Measurements from ENCODE around the gene GSDMA.
A peak's percentile ranks its signal among the peaks of the same experiment; 100 is the strongest.

Gene GSDMA

GRCh38 chr17:40023590-40024292 lies 60.9 kb downstream of the GSDMA start:
- DNase-seq: no peak

- no peak for DNase-seq
These were observed 62.1 kb downstream of the GSDMA start for GRCh38 chr17:40024901-40025300.

- DNase-seq: no peak
These were observed 62.8 kb downstream of the GSDMA start for GRCh38 chr17:40025559-40025958.

- no peak for DNase-seq
These were observed 63.4 kb downstream of the GSDMA start for GRCh38 chr17:40025991-40026815.

GRCh38 chr17:40026816-40027613 lies 64.2 kb downstream of the GSDMA start:
- peak; percentile 88 for DNase-seq

Measured in hematopoietic multipotent progenitor cell treated with erythropoietin and hydrocortisone succinate and interleukin-3 and kit ligand, for 8 days (in vitro differentiated cells).